Fibroblast of skin of right quadriceps (primary cell): ENCODE data around the gene PHF21A.
"Not testable (repeated sequence)": the region's sequence is repeated elsewhere in the genome, so short reads cannot be mapped to it uniquely, and the experiment has no call there.

Source experiments
- DNase-seq: peaks from one replicate; pipeline ENCODE4 v3.0.0-alpha.2; 2013

Gene PHF21A

DNA sequence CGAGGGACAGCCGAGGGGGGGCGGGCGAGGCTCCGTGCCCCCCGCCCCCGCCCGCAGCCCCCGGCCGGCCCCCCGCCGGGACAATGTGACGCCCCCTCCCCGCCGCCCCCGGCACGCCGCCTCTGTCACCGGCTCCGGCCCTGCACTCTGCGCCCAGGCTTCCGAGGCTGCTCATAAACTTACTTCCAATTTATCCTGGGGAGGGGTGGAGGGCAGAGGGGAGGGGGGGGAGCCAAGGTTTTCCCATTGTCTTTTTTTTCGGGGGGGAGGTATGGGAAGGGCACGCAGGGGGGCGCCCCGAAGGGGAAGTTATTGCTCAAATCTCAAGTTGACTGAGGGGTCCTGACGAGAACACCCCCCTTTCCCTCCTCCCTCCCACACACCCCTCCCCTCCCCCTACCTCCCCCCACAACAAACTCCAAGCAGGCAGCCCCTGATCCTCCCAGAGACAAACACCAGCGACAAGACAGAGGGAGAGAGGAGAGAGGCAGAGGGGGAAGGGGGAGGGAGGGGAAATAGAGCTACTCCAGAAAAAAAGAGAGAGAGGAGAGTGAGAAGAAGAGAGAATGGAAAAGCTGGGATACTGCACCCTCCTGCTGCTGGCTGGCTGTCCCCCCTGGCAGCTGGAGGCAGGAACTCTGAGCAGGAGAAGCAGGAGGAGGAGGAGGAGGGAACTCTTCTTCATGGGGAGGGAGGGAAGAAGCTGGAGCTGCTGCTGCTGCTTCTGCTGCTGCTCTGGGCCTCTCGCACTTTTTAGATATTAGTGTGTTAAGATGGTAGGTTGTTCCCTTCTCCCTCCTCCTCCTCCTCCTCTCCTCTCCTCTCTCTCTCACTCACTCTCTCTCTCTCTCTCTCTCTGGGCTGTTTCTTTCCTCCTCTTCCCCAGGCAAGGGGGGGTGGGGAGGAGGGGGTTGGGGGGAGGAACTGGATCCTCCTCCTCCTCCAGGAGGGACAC lies 631 bp downstream of the PHF21A start:
- peak; percentile 84 for DNase-seq

DNA sequence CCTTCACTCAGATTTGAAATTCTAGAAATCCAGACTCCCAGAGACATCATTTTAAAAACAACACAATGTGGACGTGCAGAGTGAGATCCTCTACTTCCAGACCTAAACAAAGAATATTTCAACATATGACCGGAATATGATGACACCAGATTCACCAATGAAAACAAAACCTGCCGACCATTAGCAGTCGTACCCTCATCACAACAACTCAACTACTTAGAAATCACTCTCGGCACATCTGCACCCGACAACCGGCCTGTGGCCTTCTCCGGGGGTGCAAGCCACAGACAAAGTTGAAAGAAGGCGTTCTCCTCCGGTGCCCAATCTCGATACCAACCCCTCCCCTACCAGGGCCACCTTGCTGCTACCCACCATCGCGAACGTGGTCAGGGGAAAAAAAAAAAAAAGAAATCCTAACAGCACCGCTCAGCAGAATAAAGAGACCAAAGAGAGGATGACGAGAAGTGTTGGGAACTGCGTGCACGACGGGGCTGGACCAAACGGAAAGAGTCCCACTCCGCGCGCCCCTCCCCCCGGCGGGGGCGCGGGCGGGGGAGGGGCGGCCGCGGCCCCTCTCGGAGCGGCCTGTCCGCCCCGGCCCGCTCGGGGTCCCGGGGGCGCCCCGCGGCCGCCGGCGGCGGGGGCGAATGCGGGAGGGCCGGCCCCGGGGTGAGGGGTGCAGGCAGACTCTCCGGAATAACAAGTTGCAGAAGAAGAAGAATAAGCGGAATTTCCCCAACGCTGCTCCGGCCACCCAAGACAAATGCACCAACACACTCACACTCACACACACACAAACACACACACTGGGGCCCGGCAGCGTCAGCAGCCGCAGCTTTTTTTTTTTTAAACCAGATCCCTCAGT lies 1.7 kb downstream of the PHF21A start:
- peak; percentile 67 for DNase-seq

DNA sequence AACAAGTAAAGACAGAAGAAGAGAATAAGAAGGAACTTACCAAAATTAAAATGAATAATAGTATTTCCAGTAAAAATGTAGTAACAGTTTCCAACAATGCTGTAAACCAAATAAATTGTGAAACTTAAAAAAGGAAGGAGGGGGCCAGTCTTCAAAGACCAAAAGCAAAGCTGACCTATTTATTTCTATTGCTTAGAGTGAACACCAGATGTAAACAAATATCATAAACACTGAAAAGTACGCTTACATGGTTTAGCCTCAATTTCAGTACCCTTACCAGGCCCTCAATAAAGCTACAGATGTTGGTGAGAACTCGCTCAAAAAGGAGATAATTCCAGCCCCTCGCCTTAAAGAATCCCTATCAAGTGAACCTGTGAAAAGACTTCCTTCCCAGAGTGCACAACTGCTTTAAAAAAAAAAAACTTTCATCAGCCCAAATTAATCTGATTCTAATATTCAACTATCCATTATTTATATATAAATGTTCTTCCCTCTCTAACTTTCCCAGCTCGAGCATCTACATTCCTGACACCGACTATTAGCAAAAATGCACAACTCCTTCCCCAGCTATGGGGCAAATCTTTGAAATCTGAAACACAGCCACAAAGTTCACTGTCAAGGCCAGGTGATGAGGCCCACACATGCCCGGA lies 2.4 kb downstream of the PHF21A start:
- DNase-seq = no peak

DNA sequence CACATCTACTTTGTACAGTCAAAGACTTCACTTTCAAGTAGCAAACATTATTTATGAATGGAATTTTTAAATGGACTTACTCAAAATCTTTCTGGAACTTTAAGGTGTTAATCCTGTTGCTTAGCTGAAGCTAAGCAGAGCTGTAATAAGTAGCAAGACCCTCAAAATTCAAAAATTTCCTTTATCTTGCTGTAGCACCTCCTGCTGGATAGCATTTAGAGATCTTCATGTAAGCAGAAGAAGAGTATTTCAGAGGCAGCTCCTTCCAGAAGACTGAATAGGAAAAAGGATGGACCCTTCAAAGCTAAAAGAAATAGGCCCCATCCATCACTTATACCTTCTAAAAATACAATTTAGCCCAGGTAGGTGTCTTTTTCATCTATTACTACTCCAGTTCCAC lies 3.4 kb downstream of the PHF21A start:
- DNase-seq = no peak

DNA sequence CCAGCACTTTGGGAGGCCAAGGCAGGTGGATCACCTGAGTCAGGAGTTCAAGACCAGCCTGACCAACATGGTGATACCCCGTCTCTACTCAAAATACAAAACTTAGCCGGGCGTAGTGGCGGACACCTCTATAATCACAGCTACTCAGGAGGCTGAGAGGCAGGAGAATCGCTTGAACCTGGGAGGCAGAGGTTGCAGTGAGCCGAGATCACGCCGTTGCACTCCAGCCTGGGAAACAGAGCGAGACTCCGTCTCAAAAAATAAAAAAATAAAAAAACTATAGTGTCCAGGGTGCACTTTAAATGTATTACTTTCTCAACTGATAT lies 4.6 kb downstream of the PHF21A start:
- not testable (repeated sequence) for DNase-seq

DNA sequence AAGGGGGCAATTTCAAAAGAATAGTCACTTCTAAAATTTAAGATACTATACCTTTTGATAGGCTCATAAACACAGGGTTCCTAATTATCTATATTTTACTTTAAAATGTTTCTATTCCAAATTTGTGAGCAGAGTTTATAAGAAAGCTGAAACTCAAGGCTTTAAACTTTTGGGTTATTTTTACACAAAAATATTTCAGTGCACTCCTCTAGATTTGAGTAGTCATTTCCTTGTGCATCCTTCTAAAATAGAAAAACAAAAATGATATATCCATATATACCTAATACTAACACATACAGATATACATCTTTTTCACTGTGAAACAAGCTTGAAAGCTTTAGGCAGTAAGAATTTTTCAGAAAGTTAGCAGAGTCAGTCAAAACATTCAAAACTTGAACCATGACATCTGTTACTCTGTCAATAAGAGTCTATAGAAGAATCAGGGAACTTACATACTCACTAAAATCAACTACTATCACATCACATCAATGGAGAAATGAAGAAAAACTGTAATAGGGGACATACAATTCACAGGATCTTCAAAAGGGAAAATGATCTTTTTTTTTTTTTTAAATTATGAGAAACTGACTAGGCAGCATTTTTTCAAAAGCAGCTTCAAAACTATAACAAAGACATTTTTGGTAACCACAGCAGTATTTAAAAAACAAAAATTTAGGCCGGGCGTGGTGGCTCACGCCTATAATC lies 5.1 kb downstream of the PHF21A start:
- DNase-seq = no peak

DNA sequence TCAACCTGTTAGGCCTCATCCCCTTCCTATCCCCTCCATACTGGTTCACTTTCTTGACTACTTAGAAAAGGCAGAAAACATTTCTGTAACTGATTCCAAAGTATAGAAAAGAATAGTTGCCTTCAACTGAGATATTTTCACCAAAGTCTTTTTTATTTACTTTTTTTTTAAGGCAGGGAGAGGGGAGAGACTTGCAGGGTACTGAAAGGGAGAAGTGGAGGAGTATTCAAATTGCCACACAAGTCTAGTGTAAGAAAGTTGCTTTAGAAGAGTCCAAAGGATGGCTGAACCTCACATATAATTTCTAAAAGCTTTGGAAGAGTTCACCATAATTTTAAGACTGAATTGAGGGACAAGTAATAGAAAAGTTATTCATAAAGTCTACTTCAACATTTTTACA lies 6.3 kb downstream of the PHF21A start:
- DNase-seq = no peak

DNA sequence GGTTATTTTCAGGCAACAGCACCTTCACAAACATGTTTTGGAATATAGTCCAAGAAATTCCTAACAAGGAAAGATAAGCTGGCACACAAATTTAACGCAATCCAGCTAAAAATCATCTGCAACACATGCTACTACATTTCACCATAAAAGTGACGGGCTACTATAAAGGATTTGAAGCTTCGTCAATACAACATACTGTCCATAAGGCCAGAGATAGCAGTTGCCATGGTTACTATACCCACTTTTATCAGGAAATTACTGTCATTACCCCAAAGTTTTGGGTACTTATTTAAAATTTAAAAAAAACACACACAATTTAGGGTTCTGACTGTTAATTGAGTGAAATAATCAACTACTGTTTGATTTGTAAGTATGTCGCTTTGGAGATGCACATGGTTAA lies 6.9 kb downstream of the PHF21A start:
- no peak for DNase-seq

DNA sequence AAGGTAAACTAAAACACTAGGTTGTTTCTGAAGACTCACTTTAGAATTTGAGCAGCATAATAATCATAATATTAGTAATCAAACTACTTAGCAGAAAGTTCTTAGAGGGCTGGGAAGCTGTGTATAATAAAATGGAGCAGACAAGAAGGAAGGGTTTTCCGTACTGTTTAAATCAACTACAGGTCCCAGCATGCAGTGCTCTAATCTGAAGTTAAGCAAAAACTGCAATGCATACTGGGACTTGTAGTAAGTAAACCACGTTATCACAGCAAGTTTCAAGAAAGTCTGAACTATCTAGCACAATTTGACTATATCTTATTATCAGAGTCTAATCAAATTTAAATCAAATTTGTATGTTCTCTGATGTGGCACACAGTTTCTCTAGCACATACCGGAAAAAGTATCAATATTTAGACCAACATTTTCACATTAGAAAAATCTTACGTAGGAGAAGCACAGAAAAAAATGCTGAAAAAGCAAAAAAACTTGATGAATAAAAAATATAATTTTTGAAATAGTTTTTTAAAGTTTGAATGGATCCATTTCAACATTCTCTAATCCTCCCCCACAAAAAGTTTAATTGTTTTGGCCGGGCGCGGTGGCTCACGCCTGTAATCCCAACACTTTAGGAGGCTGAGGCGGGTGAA lies 8.2 kb downstream of the PHF21A start:
- peak; percentile 44 for DNase-seq

DNA sequence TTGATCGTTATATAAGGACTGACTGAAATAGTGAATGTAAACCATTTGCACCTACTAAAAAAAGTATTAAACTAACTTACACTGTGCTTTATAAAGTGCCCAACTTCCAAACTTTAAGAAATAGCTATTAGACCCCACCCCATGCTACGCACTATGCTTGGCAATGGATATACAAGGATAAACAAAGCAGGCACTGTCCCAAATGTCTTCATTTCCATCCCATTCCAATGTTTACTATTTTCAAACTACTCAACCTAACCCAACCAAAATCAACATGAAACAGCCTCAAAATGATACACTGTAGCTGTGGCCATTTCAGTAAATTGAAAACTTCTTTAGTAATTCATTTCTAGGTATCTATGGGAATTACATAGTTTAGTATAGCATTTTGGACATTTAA lies 12.5 kb downstream of the PHF21A start:
- DNase-seq = no peak

DNA sequence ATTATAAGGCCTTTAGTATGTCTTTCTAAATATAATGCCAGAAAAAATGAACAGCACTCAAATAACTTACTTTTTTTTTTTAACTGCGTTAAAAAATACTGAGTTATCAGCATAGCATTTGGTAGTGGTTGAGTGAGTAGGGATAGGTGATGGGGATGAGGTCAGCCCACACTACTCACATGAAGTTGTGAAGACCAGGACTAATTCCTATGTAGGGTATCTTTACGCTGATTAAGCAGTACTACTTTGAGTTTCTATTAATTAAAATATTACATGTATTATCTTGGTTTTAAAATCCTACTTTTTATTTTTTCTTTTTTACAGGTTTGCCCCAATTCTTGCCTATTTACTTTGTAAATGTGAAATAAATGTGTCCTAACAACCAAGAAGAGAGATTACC lies 13.5 kb downstream of the PHF21A start:
- DNase-seq = no peak

DNA sequence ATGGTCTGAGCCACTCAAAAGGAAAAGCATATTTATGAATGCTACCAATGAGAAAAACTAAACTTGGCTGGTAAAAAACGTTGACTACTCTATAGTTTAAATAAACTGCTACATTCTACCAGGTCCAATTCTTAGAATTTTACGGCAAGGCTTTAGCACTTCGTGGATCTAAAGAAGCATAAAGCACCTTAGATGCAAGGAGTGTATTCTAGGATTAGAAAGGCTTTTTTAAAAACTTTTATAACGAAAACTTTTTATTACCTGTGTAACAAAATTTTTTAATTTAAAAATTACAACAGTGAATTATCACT lies 13.9 kb downstream of the PHF21A start:
- no peak for DNase-seq

DNA sequence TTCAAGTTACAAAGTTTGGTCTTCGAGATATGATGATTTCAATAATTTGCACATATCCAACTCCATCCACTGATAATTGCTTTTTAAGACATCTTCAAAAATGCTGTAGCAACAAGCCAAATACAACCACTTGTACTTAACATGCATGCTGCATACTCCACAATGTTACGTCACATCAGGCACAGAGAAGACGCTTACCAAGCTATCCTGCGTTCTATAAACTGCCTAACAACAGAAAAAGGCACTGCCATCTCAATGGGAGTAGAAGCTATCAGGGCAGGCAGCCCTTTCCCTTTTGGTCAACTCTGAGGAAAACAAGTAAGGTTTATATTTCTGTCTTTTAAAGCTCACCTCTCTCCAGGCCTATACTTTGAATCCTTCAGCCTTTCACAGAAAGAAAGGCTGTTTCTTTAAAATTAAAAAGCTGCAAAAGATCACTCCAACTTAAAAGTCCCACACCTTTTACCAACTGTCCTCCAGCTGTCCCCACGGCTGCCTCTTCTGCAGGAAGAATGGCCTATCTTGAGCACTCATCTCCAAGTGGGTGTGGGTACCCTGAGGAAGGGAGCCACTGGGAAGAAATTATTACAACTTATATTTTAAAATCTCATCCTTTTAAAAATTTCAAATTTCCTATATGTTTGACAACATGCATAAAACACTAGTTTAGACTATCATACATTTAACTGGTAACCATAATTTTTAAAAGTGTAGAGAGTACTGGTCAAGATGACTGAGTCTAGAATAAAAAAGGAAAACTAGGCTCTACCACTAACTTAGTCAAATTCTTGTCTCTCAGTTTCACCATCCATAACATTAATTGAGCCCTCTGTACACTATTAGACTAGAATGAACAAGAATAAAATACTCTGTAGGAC lies 14.5 kb downstream of the PHF21A start:
- no peak for DNase-seq

DNA sequence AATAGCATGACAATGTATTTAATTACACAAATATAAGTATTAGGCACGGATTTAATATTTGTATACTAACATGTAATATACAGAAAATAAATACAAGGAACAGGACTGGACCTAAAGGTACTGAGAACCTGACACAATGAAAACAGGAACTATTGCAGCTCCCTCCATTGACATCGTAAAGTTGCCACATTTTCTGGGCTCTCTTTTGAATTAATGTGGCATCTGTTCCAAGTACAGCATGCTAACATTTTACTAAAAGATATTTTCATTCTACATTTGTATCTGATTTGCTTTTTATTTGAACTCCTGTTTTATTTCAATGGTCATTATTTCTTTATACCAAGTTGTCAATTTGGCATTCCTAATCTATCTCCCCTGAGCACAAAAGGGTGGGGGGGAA lies 15.3 kb downstream of the PHF21A start:
- no peak for DNase-seq

DNA sequence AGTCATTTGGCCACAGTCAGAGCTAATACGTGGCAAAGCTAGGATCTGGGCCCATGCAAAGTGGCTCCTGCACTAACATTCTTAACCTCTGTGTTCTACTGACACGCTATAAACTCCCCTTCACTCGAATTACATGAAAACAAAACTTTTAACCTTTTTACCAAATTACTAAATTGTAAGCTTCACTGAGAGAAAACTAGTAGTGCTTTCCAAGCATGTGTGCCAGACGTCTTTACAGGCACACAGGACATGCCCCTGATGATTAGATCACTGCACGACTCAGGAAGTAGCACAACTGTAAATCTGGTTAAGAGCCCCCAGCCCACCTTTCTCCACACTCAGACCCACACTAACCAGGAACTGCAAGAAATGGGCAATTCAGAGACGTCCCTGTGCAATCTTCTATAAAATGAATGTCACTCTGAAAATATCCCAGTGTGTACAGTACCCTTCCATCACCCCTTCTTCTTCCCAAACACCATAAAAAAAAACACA lies 16.1 kb downstream of the PHF21A start:
- no peak for DNase-seq

DNA sequence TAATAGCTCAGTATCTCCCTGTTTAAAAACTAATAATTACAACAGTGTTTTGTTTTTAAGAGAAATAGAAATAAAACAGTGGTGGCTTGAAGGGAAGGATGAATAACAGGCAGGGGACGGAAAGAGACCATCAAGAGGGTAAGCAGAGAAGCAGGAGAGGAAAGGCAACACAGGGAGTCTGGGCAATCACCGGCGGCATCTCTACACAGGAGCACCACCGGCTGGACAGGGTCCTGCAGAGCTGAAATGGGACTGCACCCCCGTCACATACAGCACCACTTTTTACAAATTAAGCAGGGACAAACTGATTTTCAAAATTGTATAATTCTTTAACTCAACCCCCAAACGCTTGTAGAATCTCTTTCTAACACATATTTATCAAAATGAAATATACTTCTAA lies 18.4 kb downstream of the PHF21A start:
- no peak for DNase-seq

DNA sequence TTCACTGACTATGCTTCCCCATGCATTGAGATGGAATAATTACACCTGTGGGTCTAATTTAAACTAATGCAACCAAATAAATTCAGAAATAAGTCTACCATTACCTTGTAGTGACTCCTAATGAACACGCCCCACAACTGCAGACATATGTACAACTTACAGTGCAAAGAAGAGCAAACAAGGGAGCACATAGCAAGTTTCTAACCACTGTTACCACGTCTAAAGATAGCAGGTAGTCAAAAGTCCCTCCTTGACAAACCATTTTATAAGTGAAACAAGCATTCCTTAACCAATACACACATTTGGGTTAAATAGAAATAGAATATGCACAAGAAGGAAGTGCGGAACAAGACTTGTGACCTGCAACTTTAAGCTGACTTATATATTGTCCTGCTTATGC lies 20.6 kb downstream of the PHF21A start:
- DNase-seq = no peak

DNA sequence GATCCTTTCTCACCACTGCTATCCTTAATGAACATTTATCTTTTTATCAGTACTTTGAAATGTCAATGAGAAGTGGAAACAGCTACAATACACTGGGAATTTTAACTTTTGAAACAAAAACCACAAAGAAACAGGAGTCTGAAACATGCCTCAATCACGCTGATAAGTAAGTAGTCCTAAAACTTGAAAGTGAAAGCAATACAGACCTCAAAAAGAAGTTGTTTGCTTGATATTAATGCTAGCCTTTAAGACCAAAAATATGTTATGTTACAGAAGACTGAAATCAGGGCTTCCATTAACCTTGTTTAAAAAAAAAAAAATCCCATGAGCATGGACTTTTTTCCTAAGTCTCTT lies 21.3 kb downstream of the PHF21A start:
- no peak for DNase-seq

DNA sequence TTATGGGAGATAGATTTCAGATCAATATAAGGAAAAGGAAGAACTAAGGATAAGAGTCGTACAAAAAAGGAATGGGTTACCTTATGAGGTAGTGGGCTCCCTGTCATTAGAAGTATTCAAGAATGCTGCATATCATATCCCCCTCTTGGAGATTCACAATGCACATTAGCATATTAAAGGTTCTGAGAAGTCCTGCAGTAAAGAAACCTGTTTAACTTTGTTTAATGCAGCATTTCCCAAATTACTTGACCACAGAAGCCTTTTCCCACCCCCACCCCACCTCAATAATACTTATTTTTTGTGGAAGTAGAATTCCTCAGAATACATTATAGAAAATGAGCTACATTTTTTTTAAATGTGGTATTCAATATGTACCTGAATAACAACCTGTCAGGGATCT lies 30.9 kb downstream of the PHF21A start:
- DNase-seq = no peak

DNA sequence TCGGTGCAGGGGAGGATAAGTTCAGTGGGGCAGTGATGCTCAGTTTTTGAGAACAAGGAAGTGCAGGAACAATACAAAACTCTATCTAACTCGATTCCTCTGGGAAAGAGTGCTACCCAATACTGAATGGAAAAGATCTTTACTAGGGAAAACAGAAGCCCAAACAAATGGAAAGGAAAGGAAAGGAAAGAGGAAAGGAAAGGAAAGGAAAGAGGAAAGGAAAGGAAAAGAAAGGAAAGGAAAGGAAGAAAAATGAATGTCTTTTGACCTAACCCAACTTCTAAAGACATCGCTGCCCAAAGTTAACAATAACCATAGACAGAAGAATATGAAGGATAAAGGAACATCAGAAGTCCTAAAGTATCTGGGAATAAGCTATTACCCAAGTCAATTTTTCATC lies 41.6 kb downstream of the PHF21A start:
- DNase-seq = no peak

DNA sequence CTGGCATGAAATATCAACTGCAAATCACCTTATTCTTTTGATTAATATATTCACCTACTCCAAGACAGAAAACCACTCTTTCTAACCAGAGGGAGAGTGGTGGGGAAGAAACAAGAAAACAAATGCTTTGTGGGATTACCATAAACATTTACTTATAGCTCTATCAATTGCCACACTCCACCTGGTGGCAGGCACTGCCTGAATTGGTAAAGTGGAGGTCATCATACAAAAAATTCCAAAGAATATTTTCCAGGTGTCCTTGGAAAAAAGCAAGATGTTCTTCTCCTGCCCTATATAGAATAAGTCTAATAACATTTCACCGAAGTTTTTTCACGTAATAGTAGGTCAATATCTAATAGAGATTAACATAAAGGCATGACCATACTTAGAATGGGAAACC lies 45.3 kb downstream of the PHF21A start:
- no peak for DNase-seq

DNA sequence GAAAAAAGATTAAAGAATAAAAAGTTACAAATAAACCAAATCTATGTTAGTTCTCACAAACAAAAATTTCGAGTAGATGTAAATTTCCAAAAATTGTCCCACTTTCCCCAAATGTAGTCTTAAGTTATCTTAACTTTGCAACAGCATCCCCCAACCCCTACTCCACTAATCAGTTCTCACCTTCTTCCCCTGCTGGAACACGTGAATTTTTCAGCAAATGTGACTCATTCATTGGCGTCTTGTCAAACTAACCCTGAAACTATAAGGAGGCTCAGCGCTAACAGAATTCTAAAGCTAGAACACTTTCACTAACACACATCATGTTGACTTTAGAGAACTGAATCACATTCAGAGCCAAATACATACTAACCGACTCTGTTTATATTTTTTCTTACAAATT lies 46.1 kb downstream of the PHF21A start:
- DNase-seq = peak; percentile 57
